SKM-1 (cell line): ENCODE measurements around the gene THRA.
A peak's percentile ranks its signal among the peaks of the same experiment; 100 is the strongest.

Source experiments
- DNase-seq: peaks from one replicate; lab custom pipeline; 2025; ENCODE audit not compliant: unreplicated experiment; lab: John Stamatoyannopoulos, UW

THRA gene

GRCh38 chr17:40098846-40099618 lies 36.3 kb downstream of the THRA start:
- peak; percentile 100 for DNase-seq

- no peak for DNase-seq
These were observed 37.1 kb downstream of the THRA start for GRCh38 chr17:40099619-40100418.

- DNase-seq = no peak
These were observed 37.6 kb downstream of the THRA start, which contains the start of gene NR1D1 for GRCh38 chr17:40100419-40100668. TSS of gene NR1D1 (minus strand) at chr17:40100589. CDS start at chr17:40100094, 495 bp downstream.

GRCh38 chr17:40100669-40101366 lies 38.1 kb downstream of the THRA start:
- DNase-seq = peak; percentile 76

- DNase-seq = no peak
These were observed 38.8 kb downstream of the THRA start for GRCh38 chr17:40101367-40102210.

- no peak for DNase-seq
These were observed 40.4 kb downstream of the THRA start for GRCh38 chr17:40103071-40103661.

GRCh38 chr17:40103688-40104087 lies 40.9 kb downstream of the THRA start:
- no peak for DNase-seq

GRCh38 chr17:40104594-40105486 lies 42.1 kb downstream of the THRA start:
- DNase-seq = no peak

GRCh38 chr17:40105861-40106759 lies 43.3 kb downstream of the THRA start:
- DNase-seq = no peak

- DNase-seq = no peak
These were observed 44.2 kb downstream of the THRA start for GRCh38 chr17:40106760-40107521.

GRCh38 chr17:40107522-40108174 lies 44.9 kb downstream of the THRA start:
- peak; percentile 83 for DNase-seq

GRCh38 chr17:40108970-40109824 lies 46.4 kb downstream of the THRA start:
- no peak for DNase-seq

GRCh38 chr17:40110026-40110845 lies 47.5 kb downstream of the THRA start:
- DNase-seq = no peak

GRCh38 chr17:40111221-40112128 lies 48.7 kb downstream of the THRA start:
- peak; percentile 81 for DNase-seq
